Neutrophil (primary cell): ENCODE results near the gene MAU2.
A peak's percentile ranks its signal among the peaks of the same experiment; 100 is the strongest.
"Not testable (repeated sequence)": the region's sequence is repeated elsewhere in the genome, so short reads cannot be mapped to it uniquely, and the experiment has no call there.

Source experiments
- H3K27ac ChIP-seq: fragments of 200-600 bp; sonication (generic); 2 replicates; pipeline ENCODE4 v1.5.1; 2016; ENCODE audit warnings: mild to moderate bottlenecking, moderate library complexity
- H3K27me3 ChIP-seq: fragments of 200-600 bp; sonication (generic); 2 replicates; pipeline ENCODE4 v1.6.0; 2016; ENCODE audit warnings: mild to moderate bottlenecking
- H3K36me3 ChIP-seq: fragments of 200-600 bp; sonication (generic); 2 replicates; pipeline ENCODE4 v1.5.1; 2017
- H3K4me1 ChIP-seq, 2 experiments: fragments of 200-600 bp in 1 of 2; sonication (generic) in 1 of 2; 1 replicate in 1 of 2; 2 replicates in 1 of 2; pipeline versions ENCODE4 v1.5.1 to v1.6.1; 2013 to 2016; ENCODE audit warnings: low read depth in 1 of 2, low read length in 1 of 2, mild to moderate bottlenecking in 1 of 2, moderate library complexity in 1 of 2; ENCODE audit not compliant: control insufficient read depth in 1 of 2, insufficient read depth in 1 of 2
- H3K4me3 ChIP-seq, 2 experiments: fragments of 200-600 bp in 1 of 2; sonication (generic) in 1 of 2; 1 replicate in 1 of 2; 2 replicates in 1 of 2; pipeline ENCODE4 v1.5.1; 2013 to 2016; ENCODE audit warnings: low read depth in 1 of 2, low read length in 1 of 2, mild to moderate bottlenecking in 1 of 2, moderate library complexity in 1 of 2
- H3K9me3 ChIP-seq: fragments of 200-600 bp; sonication (generic); 2 replicates; pipeline ENCODE4 v1.5.1; 2016
- CTCF ChIP-seq: fragments of 200-600 bp; sonication (generic); IDR thresholded peaks from 2 replicates; pipeline ENCODE4 v1.5.1; 2016; ENCODE audit warnings: antibody characterized with exemption

The MAU2 gene

DNA sequence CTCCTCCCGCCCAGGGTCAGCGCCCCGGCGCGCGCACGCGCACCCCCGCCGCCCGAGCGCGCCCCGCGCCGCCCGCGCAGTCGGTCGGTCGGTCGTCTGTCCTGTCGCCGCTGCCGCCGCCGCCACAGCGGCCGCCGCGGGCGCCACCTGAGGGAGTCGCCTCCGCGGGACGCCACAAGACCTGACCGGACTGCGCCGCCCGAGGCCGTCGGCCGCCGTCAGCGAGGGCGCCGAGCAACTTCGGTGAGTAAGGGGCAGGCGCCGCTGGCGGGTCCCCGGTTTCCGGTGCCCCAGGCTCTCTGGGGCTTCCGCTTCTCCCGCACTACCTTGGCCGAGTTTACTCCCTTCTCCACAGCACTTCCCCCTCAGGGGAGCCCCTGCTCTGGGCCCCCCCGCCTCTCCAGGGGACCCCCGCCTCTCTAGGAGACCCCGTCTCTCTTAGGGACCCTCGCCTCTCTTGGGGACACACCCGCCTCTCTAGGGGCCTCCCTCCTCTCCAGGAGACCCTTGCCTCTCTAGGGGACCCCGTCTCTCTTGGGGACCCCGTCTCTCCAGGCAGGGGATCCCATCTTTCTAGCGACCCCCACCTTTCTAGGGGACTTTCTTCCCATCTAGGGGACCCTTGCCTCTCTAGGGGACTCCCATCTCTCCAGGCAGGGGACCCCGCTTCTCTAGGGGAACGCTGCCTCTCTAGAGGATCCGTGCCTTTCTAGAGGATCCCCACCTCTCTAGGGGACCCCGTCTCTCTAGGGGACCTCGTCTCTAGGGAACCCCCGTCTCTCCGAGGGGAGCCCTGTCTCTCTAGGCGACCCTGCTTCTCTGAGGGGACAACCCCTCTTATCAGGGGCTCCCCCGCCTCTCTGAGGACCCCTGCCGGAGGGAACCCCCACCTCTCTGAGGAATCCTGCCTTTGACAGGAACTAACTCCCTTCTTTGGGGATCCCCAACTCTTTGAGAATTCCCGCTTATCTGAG, 65.6 kb downstream of the MAU2 start:
- Histone ChIP-seq H3K36me3 (no peaks in the 10 kb centered on the region), H3K4me1 (peaks cover 52 to 55% of the 10 kb centered on the region in 2 experiments), H3K4me3 (peak overlapping the region; percentile 97), H3K27ac (peak overlapping the region; percentile 93), H3K9me3 (no peaks in the 10 kb centered on the region), H3K27me3 (no peaks in the 10 kb centered on the region)
- TF ChIP-seq CTCF: no peak

DNA sequence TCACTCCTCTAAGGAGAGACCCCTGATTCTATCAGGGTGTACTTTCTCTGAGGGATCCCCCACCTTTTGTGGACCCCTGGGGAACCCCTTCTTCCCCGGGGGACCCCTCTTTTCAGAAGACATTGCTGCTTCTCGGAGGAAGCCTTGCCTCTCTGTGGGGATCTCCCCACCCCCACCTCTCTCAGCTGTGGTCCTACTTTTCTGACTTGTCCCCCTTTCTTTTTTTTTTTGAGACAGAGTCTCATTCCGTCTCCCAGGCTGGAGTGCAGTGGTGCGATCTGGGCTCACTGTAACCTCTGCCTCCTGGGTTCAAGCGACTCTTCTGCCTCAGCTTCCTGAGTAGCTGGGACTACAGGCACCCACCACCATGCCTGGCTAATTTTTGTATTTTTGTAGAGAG, 66.5 kb downstream of the MAU2 start:
- peaks cover 61 to 62% of the 10 kb centered on the region in 2 experiments for H3K4me1 ChIP-seq

GRCh38 chr19:19388568-19389555, 68.2 kb downstream of the MAU2 start:
- no peaks in the 10 kb centered on the region for H3K9me3 ChIP-seq
- no peak for TF ChIP-seq CTCF
- no peaks in the 10 kb centered on the region for H3K27me3 ChIP-seq
- H3K4me3 ChIP-seq: no peak overlapping the region
- H3K27ac ChIP-seq: peak overlapping the region; percentile 64
- peaks cover 74 to 77% of the 10 kb centered on the region in 2 experiments for H3K4me1 ChIP-seq
- no peaks in the 10 kb centered on the region for H3K36me3 ChIP-seq

More for the DNA sequence above, 66.5 kb downstream of the MAU2 start:
- Histone ChIP-seq H3K9me3 (no peaks in the 10 kb centered on the region), H3K36me3 (no peaks in the 10 kb centered on the region), H3K27ac (peak overlapping the region; percentile 93), H3K27me3 (no peaks in the 10 kb centered on the region), H3K4me3 (peak overlapping the region; percentile 97)
- TF ChIP-seq CTCF: no peak

- H3K9me3 ChIP-seq, H3K27me3 ChIP-seq, H3K4me3 ChIP-seq, H3K36me3 ChIP-seq: not testable (repeated sequence)
- peaks cover 77 to 82% of the 10 kb centered on the region in 2 experiments for H3K4me1 ChIP-seq
- peak overlapping the region; percentile 64 for H3K27ac ChIP-seq
Observed at GRCh38 chr19:19389683-19390082, 69.1 kb downstream of the MAU2 start.

DNA sequence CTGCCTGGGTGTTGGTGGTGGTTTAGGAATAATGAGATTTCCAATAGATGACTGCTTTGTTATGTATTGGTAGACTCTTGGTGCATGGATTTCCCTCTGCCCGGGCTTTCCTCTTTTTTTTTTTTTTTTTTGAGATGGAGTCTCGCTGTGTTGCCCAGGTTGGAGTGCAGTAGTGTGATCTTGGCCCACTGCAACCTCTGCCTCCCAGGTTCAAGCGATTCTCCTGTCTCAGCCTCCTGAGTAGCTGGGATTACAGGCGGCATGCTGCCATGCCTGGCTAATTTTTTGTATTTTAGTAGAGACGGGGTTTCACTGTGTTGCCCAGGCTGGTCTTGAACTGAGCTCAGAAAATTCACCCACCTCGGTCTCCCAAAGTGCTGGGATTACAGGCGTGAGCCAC, 73.7 kb downstream of the MAU2 start:
- Histone ChIP-seq H3K4me1 (peaks cover 60 to 70% of the 10 kb centered on the region in 2 experiments), H3K4me3 (peak overlapping the region; percentile 15 to 19), H3K27ac (peak overlapping the region; percentile 83)
- H3K36me3 ChIP-seq, H3K27me3 ChIP-seq, H3K9me3 ChIP-seq: not testable (repeated sequence)

DNA sequence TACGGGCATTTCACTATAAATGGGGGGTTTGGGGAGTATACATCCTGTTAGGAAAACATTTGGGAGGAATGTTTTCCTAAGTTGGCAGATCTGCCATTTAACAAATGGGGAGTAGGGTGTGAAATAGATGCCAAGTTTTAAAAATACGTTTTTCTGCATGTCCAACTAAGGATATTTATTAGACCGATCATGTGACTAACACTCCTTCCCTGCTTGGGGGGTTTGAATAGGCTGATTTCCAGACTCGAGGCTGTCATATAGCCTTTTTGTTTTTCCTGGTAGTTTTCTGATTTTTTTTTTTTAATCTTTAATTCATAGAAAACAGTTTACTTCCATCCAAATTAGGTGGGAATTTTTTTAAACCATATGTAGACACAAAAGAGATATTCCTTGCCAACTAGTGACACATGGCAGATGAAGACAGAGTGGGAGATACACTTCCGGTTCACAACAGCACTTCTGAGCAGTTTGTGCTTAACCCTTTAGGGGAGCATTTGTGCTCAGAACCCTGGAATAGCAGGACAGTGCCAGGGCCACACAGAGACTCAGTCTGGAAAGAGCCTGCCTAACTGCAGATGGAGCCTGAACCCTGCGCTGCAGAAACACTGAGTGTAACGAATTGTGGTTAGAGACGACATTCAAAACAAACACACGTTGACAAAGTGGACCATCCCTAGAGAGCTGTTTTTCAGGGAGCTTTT, 79.3 kb downstream of the MAU2 start:
- no peak for TF ChIP-seq CTCF
- Histone ChIP-seq H3K4me3 (no peak overlapping the region), H3K27me3 (no peaks in the 10 kb centered on the region), H3K9me3 (no peaks in the 10 kb centered on the region), H3K4me1 (peaks cover 54 to 59% of the 10 kb centered on the region in 2 experiments), H3K27ac (peak overlapping the region; percentile 21), H3K36me3 (no peaks in the 10 kb centered on the region)
